DND-41 (cell line): ENCODE measurements around the gene DET1.

Experiments used
- ATAC-seq: fragments of 200-7000 bp; cut with Tn5 transposase; 3 replicates; pipeline ENCODE4 v1.9.1; 2021; ENCODE audit warnings: low read depth; ENCODE audit not compliant: insufficient read depth
- DNase-seq: peaks from one replicate; pipeline ENCODE4 v3.0.0-alpha.2; 2020
- H2AFZ ChIP-seq: 2 replicates; pipeline ENCODE4 v1.6.0; 2012; ENCODE audit warnings: low read depth, low read length
- H3K27ac ChIP-seq: 2 replicates; pipeline ENCODE4 v1.5.1; 2012; ENCODE audit warnings: low read length, inconsistent platforms
- H3K27me3 ChIP-seq: fragments of 200-600 bp; sonication (generic); 2 replicates; pipeline ENCODE4 v1.6.0; 2012; ENCODE audit warnings: low read length, mild to moderate bottlenecking, inconsistent platforms; ENCODE audit not compliant: insufficient read depth, poor library complexity
- H3K36me3 ChIP-seq: 2 replicates; pipeline ENCODE4 v1.5.1; 2012; ENCODE audit warnings: low read length, inconsistent platforms; ENCODE audit not compliant: insufficient read depth
- H3K4me1 ChIP-seq: 2 replicates; pipeline ENCODE4 v1.5.1; 2012; ENCODE audit warnings: mild to moderate bottlenecking, low read length; ENCODE audit not compliant: insufficient read depth
- H3K4me2 ChIP-seq: 2 replicates; pipeline ENCODE4 v1.6.0; 2012; ENCODE audit warnings: mild to moderate bottlenecking, moderate library complexity, low read length, inconsistent platforms; ENCODE audit not compliant: insufficient read depth
- H3K4me3 ChIP-seq, 2 experiments: fragments of 200-600 bp in 1 of 2; shearing (Covaris generic) in 1 of 2; 2 replicates each; pipeline ENCODE4 v1.5.1; 2012 to 2016; ENCODE audit warnings: inconsistent platforms in 2 of 2, low read length in 2 of 2, mild to moderate bottlenecking in 2 of 2, low read depth in 1 of 2, moderate library complexity in 1 of 2
- H3K79me2 ChIP-seq: 2 replicates; pipeline ENCODE4 v1.6.0; 2012; ENCODE audit warnings: low read length, inconsistent platforms; ENCODE audit not compliant: insufficient read depth
- H3K9ac ChIP-seq: 2 replicates; pipeline ENCODE4 v1.6.0; 2012; ENCODE audit warnings: low read depth, mild to moderate bottlenecking, inconsistent platforms, low read length, moderate library complexity
- H3K9me3 ChIP-seq: 2 replicates; pipeline ENCODE4 v1.5.1; 2012; ENCODE audit warnings: low read length, moderate library complexity, mild to moderate bottlenecking, inconsistent platforms; ENCODE audit not compliant: insufficient read depth, severe bottlenecking
- H4K20me1 ChIP-seq: 2 replicates; pipeline ENCODE4 v1.6.0; 2012; ENCODE audit warnings: low read length; ENCODE audit not compliant: insufficient read depth
- EZH2 ChIP-seq: IDR thresholded peaks from 3 replicates; pipeline ENCODE4 v1.6.1; 2012; ENCODE audit warnings: borderline replicate concordance, low read depth, mild to moderate bottlenecking, moderate library complexity, low read length, inconsistent platforms; ENCODE audit not compliant: severe bottlenecking
- TF ChIP-seq, protein P1 (sequence below): IDR thresholded peaks from 2 replicates; pipeline ENCODE4 v1.5.1; 2012; ENCODE audit warnings: borderline replicate concordance, low read length, moderate library complexity, mild to moderate bottlenecking; ENCODE audit not compliant: poor library complexity, severe bottlenecking; ENCODE audit errors: extremely low read depth

Gene DET1

DNA sequence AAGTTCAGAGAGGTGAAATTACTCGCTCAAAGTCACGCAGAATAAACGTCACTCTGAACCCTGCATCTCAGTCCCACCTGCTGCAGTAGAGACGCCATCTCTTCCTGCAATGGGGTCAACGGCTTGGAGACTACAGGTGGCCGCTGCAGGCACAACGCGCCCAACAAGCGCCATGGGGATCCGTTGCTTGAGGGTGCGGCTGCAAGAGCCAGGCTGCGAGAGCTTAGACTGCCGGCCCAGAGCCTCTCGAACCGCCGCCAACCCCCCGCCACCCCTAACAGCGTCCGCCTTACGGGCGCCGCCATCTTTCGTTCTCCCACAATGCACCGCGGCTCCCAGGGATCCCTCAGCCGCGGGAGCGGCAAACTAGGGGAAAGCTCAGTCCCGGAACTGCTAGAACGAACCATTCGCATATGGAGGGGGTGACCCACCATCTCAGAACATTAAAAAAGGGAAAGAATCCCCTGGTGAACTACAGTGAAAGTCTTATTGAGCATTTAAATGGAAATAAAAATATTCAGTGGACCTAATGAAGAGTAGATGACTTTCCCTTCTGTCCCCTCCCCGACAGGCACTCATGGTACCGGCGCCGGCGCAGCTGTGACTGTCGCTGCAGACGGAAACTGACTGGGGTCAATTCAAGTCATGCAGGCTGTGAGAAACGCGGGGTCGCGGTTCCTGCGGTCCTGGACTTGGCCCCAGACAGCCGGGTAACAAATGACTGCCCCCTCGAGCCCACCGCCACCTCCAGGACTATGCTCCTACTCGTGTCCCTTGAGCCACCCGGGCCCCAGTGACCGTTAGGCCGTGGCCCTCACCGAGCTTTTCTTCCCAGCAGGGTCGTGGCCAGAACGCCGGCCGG, 79.2 kb downstream of the DET1 start, which contains the start of the genes MRPL46 and MRPS11:
MRPL46 (minus strand) TSS at position 316 of the 862 bp plus-strand sequence; CDS start at position 305, 11 bp downstream.
MRPS11 (plus strand) TSS at position 636 of the 862 bp plus-strand sequence; CDS start at position 646, 10 bp downstream.
- TF ChIP-seq, protein P1, sequence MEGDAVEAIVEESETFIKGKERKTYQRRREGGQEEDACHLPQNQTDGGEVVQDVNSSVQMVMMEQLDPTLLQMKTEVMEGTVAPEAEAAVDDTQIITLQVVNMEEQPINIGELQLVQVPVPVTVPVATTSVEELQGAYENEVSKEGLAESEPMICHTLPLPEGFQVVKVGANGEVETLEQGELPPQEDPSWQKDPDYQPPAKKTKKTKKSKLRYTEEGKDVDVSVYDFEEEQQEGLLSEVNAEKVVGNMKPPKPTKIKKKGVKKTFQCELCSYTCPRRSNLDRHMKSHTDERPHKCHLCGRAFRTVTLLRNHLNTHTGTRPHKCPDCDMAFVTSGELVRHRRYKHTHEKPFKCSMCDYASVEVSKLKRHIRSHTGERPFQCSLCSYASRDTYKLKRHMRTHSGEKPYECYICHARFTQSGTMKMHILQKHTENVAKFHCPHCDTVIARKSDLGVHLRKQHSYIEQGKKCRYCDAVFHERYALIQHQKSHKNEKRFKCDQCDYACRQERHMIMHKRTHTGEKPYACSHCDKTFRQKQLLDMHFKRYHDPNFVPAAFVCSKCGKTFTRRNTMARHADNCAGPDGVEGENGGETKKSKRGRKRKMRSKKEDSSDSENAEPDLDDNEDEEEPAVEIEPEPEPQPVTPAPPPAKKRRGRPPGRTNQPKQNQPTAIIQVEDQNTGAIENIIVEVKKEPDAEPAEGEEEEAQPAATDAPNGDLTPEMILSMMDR: no peak
- TF ChIP-seq EZH2: no peak
- no peaks in the 10 kb centered on the region for H3K27me3 ChIP-seq
- peak within 1 kb of the TSS; percentile 91 to 97 for H3K4me3 ChIP-seq
- H3K9ac ChIP-seq: peak within 1 kb of the TSS; percentile 81
- H3K4me1 ChIP-seq: peaks cover 34% of the 10 kb centered on the region
- DNase-seq (peak; percentile 87), ATAC-seq (peak; percentile 89)
- H3K27ac ChIP-seq: peak within 1 kb of the TSS; percentile 98
- H3K79me2 ChIP-seq: peaks cover 49% of the 10 kb centered on the region
- no peaks in the 10 kb centered on the region for H3K9me3 ChIP-seq
- peak within 1 kb of the TSS; percentile 91 for H3K4me2 ChIP-seq
- H4K20me1 ChIP-seq: 0 out of 2 replicates have a peak, but pooled peaks cover 2% of the 10 kb centered on the region
- H3K36me3 ChIP-seq: peaks cover 53% of the 10 kb centered on the region
- peak within 1 kb of the TSS; percentile 64 for H2AFZ ChIP-seq

GRCh38 chr15:88465633-88466224, 80.8 kb downstream of the DET1 start:
- H3K27me3 ChIP-seq: no peaks in the 10 kb centered on the region
- ATAC-seq: no peak
- H3K4me2 ChIP-seq: peak overlapping the region; percentile 91
- peaks cover 60% of the 10 kb centered on the region for H3K36me3 ChIP-seq
- H3K4me1 ChIP-seq: peaks cover 34% of the 10 kb centered on the region
- H4K20me1 ChIP-seq: 0 out of 2 replicates have a peak, but pooled peaks cover 2% of the 10 kb centered on the region
- H3K79me2 ChIP-seq: peaks cover 46% of the 10 kb centered on the region
- H2AFZ ChIP-seq: no peak overlapping the region
- peak overlapping the region; percentile 91 to 97; a peak in 1 of 4 replicates for H3K4me3 ChIP-seq
- H3K27ac ChIP-seq: no peak overlapping the region
- DNase-seq: no peak
- H3K9me3 ChIP-seq: no peaks in the 10 kb centered on the region
- peak overlapping the region; percentile 81 for H3K9ac ChIP-seq
- no peak for TF ChIP-seq EZH2

- Histone ChIP-seq H3K4me2 (no peak overlapping the region), H4K20me1 (0 out of 2 replicates have a peak, but pooled peaks cover 2% of the 10 kb centered on the region), H3K9me3 (no peaks in the 10 kb centered on the region), H3K79me2 (peaks cover 42% of the 10 kb centered on the region), H2AFZ (no peak overlapping the region), H3K9ac (no peak overlapping the region), H3K27ac (no peak overlapping the region), H3K4me1 (peaks cover 27% of the 10 kb centered on the region), H3K36me3 (peaks cover 72% of the 10 kb centered on the region), H3K4me3 (no peak overlapping the region), H3K27me3 (no peaks in the 10 kb centered on the region)
- no peak for DNase-seq
- no peak for TF ChIP-seq EZH2
- TF ChIP-seq, protein P1: no peak
- ATAC-seq: no peak
Measured at GRCh38 chr15:88463870-88464532, 82.5 kb downstream of the DET1 start.
